ENCODE results near the gene NFKBIB. TPM values are rescaled to one million over a fixed set of nuclear protein-coding genes. Genes with fewer than 3 reads are reported as not detected.

NFKBIB gene
- polyA plus RNA-seq, 1 donor (not counting 4 experiments of a cell fraction or from before 2014, with no cell fraction given): 12.3 TPM

- DNase-seq (ENCODE audit: low read depth, low spot score): no peak
- TF ChIP-seq CTCF (optimal IDR thresholded peaks at IDR 0.05 in 1 of 3, IDR thresholded peaks at IDR 0.05 in 1 of 3, conservative IDR thresholded peaks at IDR 0.05 in 1 of 3; ENCODE audit: extremely low read depth in 1 of 3, insufficient read depth in 2 of 3, low read length in 3 of 3) (no peak), EZH2 (IDR thresholded peaks at IDR 0.05; ENCODE audit: low read length) (no peak)
- Histone ChIP-seq H3K79me2 (ENCODE audit: control insufficient read depth, insufficient read depth, low read length) (no peaks in the 10 kb centered on the region), H3K27ac (ENCODE audit: control insufficient read depth, insufficient read depth, low read length) (no peak overlapping the region), H3K27me3 (ENCODE audit: control insufficient read depth, extremely low read depth, insufficient read depth, low read length) (no peaks in the 10 kb centered on the region), H3K36me3 (ENCODE audit: control insufficient read depth in 2 of 2, extremely low read depth in 1 of 2, insufficient read depth in 2 of 2, low read length in 2 of 2) (no peaks in the 10 kb centered on the region), H2AFZ (ENCODE audit: control insufficient read depth, low read length) (no peak overlapping the region), H4K20me1 (ENCODE audit: control insufficient read depth, extremely low read depth, insufficient read depth, low read length) (no peaks in the 10 kb centered on the region), H3K9ac (ENCODE audit: control insufficient read depth, extremely low read depth, insufficient read depth, low read length) (no peak overlapping the region), H3K4me2 (ENCODE audit: control insufficient read depth, extremely low read depth, insufficient read depth, low read depth, low read length) (no peak overlapping the region), H3K4me3 (ENCODE audit: control insufficient read depth in 2 of 3, extremely low read depth in 1 of 3, insufficient read depth in 2 of 3, low read depth in 1 of 3, low read length in 3 of 3) (no peak overlapping the region), H3K9me1 (ENCODE audit: control insufficient read depth, extremely low read depth, insufficient read depth, low read length) (no peaks in the 10 kb centered on the region), H3K4me1 (ENCODE audit: control insufficient read depth, extremely low read depth, insufficient read depth, low read length) (no peaks in the 10 kb centered on the region), H3K9me3 (ENCODE audit: control insufficient read depth, low read depth, low read length) (no peaks in the 10 kb centered on the region)
- no peak for FAIRE-seq
- dilution Hi-C loops (cut with MboI; ENCODE audit: extremely low pct_ligation_motif_present, low sequenced_read_pairs): no loop called here
Observed at GRCh38 chr19:38942471-38943181, 42.9 kb downstream of the NFKBIB start.

GRCh38 chr19:38944981-38945506, 45.3 kb downstream of the NFKBIB start:
- no peak overlapping the region for H3K9ac ChIP-seq (ENCODE audit: control insufficient read depth, extremely low read depth, insufficient read depth, low read length)
- no peak overlapping the region for H3K4me3 ChIP-seq (ENCODE audit: control insufficient read depth in 2 of 3, extremely low read depth in 1 of 3, insufficient read depth in 2 of 3, low read depth in 1 of 3, low read length in 3 of 3)
- dilution Hi-C loops (cut with MboI; ENCODE audit: extremely low pct_ligation_motif_present, low sequenced_read_pairs): no loop called here
- H4K20me1 ChIP-seq (ENCODE audit: control insufficient read depth, extremely low read depth, insufficient read depth, low read length): no peaks in the 10 kb centered on the region
- TF ChIP-seq EZH2 (IDR thresholded peaks at IDR 0.05; ENCODE audit: low read length) (no peak), CTCF (optimal IDR thresholded peaks at IDR 0.05 in 1 of 3, IDR thresholded peaks at IDR 0.05 in 1 of 3, conservative IDR thresholded peaks at IDR 0.05 in 1 of 3; ENCODE audit: extremely low read depth in 1 of 3, insufficient read depth in 2 of 3, low read length in 3 of 3) (no peak)
- no peak overlapping the region for H3K4me2 ChIP-seq (ENCODE audit: control insufficient read depth, extremely low read depth, insufficient read depth, low read depth, low read length)
- no peaks in the 10 kb centered on the region for H3K27me3 ChIP-seq (ENCODE audit: control insufficient read depth, extremely low read depth, insufficient read depth, low read length)
- no peak overlapping the region for H3K27ac ChIP-seq (ENCODE audit: control insufficient read depth, insufficient read depth, low read length)
- H2AFZ ChIP-seq (ENCODE audit: control insufficient read depth, low read length): no peak overlapping the region
- peaks cover 2% of the 10 kb centered on the region for H3K4me1 ChIP-seq (ENCODE audit: control insufficient read depth, extremely low read depth, insufficient read depth, low read length)
- FAIRE-seq (no peak), DNase-seq (ENCODE audit: low read depth, low spot score) (no peak)
- no peaks in the 10 kb centered on the region for H3K9me3 ChIP-seq (ENCODE audit: control insufficient read depth, low read depth, low read length)
- no peaks in the 10 kb centered on the region for H3K36me3 ChIP-seq (ENCODE audit: control insufficient read depth in 2 of 2, extremely low read depth in 1 of 2, insufficient read depth in 2 of 2, low read length in 2 of 2)
- no peaks in the 10 kb centered on the region for H3K79me2 ChIP-seq (ENCODE audit: control insufficient read depth, insufficient read depth, low read length)
- H3K9me1 ChIP-seq (ENCODE audit: control insufficient read depth, extremely low read depth, insufficient read depth, low read length): no peaks in the 10 kb centered on the region

All from keratinocyte (primary cell).